HG03558 (cell line): ENCODE data around the gene PLA2G4F.
"Not testable (repeated sequence)": the region's sequence is repeated elsewhere in the genome, so short reads cannot be mapped to it uniquely, and the experiment has no call there.

Experiments used
- ATAC-seq: cut with Tn5 transposase; IDR thresholded peaks from one replicate; pipeline ENCODE4 v1.9.1; 2021; ENCODE audit warnings: moderate number of reproducible peaks; ENCODE audit not compliant: unreplicated experiment; ENCODE audit errors: extremely low read depth

The PLA2G4F gene

DNA sequence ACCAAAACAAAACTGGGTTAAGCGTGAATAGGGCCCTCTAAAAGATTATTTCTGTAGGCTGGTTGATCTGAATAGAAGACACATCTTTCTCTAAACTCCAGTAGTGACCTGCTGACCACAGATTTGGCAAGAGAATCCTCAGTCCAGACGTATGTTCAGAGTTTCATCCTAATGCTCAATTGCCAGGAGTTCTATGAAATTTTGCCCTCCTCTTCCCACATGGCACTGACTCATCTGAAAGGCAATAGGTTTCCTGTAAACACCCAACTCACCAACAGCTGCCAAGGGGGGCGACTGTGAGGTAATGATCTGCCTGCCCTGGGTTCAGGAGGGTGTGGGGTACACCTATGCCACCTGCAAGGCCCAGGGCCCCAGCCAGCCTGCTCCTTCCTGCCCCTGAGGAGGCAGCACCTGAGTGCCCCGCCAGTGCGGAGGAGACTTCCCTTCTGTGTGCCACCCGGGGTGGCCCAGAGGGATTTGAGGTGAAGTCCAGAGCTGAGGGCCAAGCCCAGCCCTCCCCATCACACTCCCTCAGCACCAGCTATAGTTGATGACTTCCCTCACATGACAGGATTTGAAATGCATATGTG is 53.7 kb downstream of the PLA2G4F start:
- ATAC-seq, result no peak

DNA sequence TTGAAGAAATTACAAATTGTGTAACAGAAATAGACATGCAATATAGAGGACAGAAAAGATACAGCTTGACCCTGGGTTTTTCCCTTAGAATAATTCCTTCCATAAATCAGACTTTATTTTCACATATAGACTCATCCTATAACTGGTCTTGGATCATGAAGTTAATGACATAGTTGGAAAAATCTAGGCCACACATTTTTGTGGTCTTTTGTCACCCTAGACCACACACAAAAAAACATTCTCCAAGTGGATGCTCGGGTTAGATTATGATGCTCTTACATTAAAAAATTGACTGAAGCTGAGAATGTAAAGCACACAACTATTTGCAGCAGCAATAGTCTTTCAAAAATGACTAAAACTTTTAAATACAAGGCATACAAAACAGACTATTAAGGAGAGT is 54.6 kb downstream of the PLA2G4F start:
- no peak for ATAC-seq

DNA sequence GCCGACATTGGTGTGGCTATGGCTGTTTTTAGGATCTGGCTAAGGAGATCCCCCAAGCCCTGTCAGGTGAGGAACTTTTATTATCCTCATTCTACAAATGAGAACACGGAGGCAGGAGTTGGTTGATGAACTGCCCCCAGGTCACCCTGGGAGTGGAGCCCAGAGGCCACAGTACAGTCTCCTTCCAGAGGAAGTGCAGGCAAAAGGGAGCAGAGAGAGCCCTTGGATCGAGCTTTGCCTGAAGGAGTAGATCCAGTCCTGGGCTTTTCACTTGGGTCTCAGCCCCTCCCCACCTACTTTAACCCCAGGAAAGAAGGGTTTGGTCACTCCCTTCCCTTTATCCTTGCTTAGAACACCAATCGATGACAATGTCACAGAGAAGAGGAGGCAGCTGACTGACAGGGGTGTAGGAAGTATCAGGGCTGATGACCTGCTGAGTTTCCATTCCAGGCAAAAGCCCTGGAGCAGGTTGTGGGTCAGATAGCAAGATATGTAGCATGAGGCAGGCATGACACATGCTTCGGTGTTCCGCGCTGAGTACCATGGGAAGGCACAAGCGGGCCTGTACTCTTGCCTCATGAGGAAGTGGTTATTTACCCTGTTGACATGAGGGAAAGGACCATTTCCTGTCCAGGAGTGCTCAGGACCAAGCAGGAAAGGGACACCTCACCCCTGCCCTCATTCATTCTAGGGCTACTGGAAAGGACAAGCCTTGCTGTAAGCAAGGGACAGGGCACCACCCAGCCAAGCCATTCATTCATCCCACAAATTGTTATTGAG is 56.2 kb downstream of the PLA2G4F start:
- ATAC-seq, result no peak

DNA sequence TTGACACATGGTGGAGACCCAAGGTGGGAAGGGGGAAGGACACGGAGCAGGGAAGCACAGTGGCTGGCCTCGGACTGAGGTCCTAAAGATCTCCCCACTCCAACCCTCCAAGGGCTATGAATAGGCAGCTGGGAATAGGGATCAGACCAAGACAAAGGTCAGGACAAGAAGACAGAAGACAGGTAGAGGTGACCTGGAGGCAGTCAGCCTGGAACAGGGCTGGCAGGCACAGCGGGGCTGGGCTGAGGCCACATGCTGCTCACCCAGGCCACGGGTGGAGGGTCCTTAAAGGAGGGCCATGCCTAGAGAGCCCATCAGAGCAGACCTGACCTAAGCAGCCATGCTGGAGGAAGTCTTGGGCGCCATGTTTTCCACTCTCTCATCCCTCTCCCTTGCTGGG is 59.4 kb downstream of the PLA2G4F start:
- no peak for ATAC-seq

DNA sequence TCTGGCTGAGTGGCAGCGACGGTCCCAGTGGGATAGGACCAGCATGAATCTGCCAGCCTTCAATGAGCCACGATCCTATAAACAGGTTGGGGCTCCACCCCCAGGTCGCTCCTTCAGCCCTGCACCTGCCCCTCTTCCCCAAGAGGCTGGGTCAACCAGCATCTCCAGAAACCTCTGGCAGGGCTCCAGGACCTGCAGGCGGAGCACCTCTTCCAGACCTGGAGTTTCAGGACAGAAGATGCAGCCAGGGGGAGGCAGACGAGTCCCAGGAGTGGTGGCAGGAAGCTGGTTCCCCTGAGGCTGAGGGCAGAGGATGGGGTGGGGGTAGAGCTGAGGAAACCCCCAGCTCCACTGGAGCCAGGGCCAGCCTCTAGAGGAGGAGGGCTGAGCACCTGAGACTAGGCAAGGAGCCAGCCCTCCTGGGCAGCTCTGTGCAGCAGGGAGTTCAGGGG is 61.9 kb downstream of the PLA2G4F start, which contains the start of gene PLA2G4D:
TSS of gene PLA2G4D (minus strand) at position 51 of the 452 bp plus-strand sequence. CDS start 103 bp downstream, outside the sequence.
- no peak for ATAC-seq

DNA sequence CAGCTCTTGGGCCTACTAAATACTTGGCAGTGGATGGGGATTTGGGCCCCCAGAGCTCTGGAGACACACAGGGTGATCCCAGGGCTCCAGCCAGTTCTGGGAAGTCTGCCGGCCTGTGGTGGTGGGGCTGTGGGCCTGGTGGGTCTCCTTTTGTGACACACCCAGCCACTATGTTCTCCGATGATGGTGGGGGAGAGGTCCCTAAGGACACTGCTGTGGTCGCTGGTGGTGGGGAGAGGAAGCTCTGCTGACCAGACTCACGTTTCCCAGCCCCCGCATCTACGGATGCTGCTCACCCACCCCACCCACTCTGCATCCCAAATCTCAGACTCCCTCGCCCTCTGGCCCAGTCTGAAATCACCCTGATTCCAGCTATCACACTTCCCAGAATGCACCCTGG is 62.5 kb downstream of the PLA2G4F start:
- no peak for ATAC-seq

DNA sequence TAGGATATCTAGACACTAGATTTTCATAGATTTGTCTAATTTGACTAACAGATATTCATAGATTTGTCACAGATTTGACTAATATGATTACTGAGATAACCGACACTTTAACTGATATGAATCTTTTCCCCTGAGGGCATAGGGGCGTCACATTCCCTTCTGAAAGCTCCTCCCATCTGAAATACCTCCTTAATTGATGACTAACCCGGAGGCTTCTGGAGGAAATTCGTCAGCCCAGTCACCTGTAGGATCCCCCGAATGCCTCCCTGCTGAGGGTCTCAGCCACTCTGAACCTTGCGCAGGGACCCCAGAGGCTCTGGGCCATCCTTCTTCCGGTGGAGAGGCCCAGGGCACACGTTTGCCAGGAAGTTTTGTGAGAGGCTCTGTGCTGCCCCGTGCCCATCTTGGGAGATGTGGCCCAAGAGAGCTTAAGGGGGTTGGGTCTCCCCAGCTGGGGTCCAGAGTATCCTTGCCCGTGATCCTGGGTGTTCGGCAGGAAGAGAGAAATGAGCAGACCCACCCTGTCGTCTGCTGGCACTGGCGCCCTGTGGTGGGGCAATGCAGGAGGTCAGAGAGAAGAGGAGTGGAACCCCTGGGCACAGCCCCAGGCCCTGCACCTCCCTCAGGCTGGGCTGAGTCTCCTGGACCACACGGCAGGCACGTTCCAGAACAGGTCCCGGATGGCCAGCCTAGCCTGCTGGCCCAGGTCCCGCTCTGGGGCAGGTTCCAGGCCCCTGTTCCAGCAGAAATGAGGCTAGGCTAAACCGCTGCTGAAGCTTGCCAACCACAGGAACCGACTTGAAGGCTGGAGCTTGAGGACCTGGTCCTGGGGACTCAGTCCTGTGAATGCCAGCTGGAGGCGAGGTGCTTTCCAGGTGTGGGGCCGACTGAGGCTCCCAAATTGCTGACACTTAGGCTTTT is 63.8 kb downstream of the PLA2G4F start:
- no peak for ATAC-seq

DNA sequence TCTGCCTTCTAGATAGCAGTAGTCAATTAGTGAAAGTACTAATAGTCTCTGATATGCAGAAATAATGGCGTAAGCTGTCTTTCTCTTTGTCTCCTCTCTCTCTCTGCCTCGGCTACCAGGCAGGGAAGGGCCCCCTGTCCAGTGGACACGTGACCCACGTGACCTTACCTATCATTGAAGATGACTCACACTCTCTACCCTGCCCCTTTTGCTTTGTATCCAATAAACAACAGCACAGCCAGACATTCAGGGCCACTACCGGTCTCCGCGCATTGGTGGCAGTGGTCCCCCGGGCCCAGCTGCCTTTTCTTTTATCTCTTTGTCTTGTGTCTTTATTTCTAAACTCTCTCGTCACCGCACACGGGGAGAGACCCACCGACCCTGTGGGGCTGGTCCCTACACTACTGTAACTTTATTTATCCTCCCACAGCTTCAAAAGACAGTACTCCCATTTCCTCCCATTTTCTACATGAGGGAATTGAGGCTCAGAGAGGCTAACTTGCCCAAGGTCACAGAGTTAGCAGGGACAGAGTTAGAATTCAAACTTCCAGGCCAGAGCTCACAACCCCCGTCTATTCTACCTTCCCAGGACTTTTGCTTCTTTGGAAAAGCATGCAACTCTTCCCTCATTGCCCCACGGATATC is 64.6 kb downstream of the PLA2G4F start:
- ATAC-seq, result not testable (repeated sequence)

DNA sequence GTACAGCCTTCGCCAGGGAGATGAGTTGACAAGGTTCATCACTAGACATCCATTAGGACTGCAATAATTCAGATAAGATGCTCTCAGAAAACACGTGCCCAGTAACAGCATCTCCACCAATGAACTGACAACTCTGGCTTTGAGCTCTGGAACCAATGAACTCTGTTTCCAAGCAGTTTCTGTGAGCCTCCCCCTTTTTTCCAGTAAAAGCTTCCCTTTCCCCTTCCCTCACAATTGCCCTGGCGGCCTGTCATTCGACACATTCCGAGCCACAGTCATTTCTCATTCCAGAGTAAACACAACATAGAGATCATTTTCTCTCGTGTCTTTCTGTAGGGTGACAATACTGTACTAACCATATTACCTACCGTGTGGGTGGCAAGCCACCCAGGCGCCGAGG is 65.7 kb downstream of the PLA2G4F start:
- no peak for ATAC-seq

DNA sequence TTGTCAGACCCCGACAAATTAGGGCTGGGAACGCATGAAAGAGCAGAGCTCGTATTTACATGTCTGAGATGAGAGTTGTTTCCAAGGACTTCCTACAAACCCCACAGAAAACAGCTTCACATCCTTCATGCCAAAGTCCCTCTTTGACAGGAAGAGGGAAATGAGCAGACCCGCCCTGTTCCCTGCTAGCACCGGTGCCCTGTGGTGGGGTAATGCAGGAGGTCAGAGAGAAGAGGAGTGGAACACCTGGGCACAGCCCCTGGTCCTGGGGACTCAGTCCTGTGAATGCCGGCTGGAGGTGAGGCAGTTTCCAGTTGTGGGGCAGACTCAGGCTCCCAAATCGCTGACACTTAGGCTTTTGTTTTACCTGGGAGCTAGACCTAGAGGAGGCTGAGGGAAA is 66.1 kb downstream of the PLA2G4F start:
- ATAC-seq, result no peak

DNA sequence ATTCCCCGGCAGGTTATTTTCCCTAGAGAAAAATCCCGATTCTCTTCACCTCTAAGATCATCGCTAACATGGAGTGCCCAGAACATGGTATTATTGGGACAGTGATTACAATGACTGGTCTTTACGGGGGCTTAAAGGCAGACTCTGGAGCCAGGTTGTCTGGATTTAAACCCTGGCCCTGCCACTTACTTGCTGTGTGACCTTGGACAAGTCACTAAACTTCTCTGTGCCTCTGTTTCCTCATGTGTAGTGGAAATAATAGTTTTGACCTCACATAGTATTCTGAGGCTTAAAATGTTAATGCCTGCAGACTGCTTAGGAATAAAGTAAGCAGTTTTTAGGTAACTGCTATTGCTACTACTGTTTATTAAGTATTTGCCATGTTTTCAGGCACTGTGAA is 66.5 kb downstream of the PLA2G4F start:
- no peak for ATAC-seq
